ENCODE results near the gene RAPGEF2.

DNA sequence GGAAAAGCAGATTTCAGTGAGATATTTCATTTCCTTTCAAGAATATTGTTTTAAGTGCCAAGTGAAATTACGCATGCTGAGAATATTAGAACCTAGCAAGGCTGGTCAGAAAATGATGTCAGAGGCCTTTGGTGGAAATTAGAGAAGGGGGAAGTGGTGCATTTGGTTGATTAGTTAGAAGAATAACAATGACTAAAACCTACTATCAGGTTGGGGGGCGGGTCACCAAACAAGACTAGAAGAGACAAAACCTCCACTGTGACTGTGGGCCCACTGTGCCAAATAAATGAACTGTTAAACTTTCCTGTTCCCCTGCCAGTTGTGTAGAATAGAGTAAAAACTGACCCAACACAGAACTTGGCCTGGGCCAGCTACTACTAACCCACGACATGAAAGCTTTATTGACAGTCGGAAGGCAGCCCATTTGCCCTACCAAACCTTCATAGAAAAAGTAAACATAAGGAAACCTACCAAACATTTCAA lies 2.9 kb downstream of the RAPGEF2 start:
- TF ChIP-seq, protein P1, sequence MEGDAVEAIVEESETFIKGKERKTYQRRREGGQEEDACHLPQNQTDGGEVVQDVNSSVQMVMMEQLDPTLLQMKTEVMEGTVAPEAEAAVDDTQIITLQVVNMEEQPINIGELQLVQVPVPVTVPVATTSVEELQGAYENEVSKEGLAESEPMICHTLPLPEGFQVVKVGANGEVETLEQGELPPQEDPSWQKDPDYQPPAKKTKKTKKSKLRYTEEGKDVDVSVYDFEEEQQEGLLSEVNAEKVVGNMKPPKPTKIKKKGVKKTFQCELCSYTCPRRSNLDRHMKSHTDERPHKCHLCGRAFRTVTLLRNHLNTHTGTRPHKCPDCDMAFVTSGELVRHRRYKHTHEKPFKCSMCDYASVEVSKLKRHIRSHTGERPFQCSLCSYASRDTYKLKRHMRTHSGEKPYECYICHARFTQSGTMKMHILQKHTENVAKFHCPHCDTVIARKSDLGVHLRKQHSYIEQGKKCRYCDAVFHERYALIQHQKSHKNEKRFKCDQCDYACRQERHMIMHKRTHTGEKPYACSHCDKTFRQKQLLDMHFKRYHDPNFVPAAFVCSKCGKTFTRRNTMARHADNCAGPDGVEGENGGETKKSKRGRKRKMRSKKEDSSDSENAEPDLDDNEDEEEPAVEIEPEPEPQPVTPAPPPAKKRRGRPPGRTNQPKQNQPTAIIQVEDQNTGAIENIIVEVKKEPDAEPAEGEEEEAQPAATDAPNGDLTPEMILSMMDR (optimal IDR thresholded peaks at IDR 0.05 in 1 of 3, IDR thresholded peaks at IDR 0.05 in 1 of 3, conservative IDR thresholded peaks at IDR 0.05 in 1 of 3; ENCODE audit: extremely low read depth in 1 of 3, insufficient read depth in 2 of 3, low read length in 3 of 3): no peak
- no peak for TF ChIP-seq EZH2 (IDR thresholded peaks at IDR 0.05; ENCODE audit: low read length)

Data from keratinocyte (primary cell).